Epidermal melanocyte (primary cell): ENCODE data around the gene HECA.
"Not testable (repeated sequence)": the region's sequence is repeated elsewhere in the genome, so short reads cannot be mapped to it uniquely, and the experiment has no call there.

Experiments
- DNase-seq: peaks from one replicate; pipeline ENCODE4 v3.0.0; 2011; ENCODE audit warnings: low spot score; ENCODE audit not compliant: insufficient read length

The HECA gene

DNA sequence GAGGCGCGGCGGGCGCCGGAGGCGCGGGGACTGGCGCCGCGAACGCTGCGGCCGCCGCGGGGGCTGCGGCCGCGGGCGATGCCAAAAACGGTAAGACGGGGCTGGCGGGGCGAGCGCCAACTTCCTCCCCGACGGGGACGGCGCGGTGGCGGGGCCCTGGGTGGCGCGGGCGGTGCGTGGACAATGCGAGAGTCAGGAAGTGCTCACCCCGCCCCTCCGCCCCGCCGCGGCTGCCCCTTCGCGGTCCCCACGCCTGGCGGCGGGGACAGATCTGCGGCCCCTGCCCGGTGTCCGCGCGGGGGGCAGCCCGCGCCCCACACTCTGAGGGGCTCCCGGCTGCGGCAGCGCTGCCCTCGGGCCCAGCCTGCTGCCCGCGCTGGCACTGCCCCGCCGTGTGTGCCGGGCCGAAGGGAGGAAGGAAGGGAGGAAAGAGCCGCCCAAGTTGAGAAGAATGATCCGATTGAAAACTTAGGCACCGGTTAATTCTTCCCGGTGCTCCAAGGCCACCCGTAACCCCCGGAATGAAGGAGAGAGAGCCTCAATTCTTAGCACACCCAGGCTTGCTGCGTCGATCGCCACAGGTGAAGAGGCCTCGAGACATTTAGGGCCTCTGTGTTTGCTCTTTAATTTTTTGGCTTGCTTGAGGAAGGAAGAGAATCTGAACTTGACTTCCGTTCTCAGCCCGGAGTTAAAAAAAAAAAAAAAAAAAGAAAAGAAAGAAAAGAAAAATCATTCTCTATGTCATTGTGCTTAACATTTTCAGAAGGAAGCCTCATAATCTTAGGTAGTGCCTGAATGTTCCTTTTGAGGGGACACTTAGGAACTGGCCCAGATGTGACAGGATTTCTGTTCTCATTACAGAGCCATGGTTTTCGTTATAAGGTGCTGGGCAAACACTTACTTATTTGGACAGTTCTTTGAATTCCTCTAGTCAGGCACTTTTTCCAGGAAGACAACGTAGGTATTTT is 982 bp downstream of the HECA start:
- DNase-seq, result no peak

DNA sequence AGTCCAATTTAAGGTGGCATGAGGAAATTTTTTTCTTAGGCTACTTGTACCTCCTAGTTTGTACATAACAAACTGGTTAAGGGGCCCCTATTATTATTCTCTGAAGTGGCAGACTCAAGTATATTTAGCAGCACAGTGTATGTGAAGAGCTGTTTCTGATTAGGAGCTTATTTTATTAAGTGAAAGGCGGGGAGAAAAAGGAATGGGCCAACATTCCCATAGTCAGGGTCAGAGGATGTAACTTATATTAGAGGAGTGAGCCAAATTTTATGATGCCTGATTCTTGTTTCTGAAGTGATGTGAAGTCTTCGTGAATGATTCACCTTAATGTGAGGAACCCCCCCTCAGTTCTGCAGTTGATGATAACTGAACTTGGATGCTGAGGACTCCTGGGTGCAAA is 2.8 kb downstream of the HECA start:
- DNase-seq, result no peak

DNA sequence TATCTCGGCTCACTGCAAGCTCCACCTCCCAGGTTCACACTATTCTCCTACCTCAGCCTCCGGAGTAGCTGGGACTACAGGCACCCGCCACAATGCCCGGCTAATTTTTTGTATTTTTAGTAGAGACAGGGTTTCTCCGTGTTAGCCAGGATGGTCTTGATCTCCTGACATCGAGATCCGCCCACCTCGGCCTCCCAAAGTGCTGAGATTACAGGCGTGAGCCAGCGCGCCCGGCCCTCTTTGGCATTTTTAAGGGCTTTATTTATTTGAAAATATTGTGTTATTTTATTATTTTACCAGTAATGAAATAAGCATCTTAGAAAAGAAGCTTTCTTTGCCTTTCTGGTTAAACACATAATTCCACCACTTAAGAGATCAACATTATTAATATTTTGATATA is 6.0 kb downstream of the HECA start:
- not testable (repeated sequence) for DNase-seq

DNA sequence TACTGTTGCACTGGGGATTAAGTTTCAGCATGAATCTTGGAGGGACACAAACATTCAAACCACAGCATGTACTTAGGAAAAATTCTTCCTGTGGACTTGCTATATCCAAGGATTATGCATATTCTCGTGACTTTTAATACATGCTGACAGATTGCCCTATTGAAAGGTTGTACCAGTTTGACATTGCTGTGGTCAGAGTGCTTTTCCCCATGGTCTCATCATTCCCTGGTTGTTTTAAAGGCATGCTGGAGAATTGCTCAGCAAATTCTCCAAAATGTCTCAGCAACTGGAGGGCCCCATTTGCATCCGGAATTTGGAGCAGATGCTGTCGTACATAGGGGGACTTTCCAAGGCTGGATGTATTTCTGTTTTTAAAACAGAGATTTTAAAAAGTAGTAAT is 7.4 kb downstream of the HECA start:
- DNase-seq, result no peak

DNA sequence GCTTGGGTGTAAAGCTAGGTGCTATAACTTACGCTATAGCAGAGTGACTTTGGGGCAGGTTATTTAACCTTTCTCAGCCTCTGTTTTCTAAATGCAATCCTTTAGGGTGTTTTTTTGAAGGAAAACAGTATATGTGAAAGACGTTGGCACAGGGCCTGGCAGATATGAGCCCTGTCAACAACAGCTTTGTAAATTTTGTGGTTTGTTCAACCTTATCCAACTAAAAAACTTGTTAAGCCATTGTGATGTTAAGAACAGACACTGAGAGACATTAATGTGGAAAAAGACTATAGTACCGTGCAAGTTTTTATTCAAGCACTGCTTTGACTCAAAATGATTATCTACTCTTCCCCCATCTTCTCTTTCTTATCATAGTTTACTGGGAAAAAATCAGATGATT is 8.2 kb downstream of the HECA start:
- DNase-seq, result no peak

DNA sequence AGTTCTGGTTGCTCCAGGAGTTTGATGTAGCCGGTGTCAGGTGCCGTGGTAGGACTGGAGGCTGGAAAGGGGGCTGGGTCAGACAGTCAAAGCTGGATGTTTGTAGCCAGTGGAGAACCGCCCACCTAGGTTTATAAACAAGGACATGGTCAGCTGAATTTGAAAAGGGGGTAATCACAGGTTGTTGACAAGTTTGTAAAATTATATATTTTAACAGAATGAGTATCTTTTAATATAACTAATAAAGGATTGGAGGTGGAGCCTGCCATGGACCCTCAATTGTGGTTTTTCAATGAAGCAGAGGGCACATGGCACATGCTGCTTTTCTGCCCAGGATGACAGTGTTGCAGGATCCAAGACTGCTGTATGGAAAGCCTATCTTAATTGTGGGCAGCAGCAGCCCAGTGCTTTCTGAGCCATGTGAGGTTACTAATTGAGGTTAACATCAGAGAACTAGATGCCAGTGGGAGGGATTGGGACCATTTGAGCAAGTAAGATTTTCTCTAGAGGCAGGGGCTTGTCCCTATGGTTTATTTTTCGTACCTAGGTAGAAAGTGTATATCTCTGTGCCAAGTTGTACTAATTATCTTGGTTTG is 9.7 kb downstream of the HECA start:
- DNase-seq, result no peak

DNA sequence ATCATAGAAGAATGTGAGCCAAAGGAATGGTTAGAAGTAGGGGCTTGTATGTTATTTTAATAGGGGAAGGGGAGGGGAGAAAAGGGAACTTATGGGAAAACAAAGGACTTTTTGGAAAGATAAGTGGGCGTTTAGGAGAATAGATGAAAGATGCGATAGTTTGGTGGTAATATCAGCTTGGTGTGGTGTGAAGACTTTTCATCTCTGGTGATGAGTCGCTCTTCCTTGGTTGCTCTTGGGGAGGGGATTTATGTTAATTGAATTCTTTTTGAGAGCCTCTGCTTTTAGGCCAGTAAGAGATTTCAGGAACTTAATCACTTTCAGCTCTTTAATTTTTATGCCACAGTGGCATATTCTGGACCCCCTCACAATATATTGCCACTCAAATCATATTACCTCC is 10.8 kb downstream of the HECA start:
- no peak for DNase-seq

DNA sequence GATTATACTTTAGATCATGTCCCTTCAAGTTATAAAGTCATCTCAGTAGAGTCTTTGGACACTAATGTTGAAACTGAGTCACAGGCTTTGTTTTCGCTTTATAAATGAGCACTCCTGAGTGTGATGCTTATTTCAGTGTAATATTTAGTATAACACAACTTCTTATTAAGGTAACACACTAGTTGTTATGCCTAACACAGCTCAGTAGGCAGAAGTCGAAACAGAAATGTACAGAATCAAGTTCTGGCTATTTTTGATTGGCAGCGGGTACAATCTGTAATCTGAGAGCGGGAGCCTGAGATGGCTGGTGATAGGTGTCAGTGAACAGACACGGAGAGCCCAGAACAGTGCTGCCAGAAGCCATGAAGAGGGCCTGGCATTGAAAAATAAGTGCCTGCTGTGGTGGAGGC is 11.4 kb downstream of the HECA start:
- DNase-seq, result no peak

DNA sequence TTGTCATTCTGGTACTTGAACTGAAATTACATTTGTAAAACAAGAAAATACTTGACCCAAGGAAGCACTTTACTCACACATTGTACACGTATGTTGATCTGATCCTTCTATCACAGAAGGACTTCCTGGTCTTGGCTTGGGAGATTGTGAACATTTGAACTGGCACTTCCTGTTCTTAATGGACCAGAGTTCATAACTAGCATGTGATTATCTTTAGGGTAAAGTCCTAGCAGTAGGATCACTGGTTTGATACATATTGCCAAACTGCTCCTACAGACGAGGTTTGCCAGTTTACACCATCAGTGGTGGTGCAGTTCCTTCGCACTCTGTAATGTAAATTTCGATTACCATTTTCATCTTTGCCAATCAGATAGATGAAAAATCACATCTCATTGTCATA is 12.7 kb downstream of the HECA start:
- no peak for DNase-seq

DNA sequence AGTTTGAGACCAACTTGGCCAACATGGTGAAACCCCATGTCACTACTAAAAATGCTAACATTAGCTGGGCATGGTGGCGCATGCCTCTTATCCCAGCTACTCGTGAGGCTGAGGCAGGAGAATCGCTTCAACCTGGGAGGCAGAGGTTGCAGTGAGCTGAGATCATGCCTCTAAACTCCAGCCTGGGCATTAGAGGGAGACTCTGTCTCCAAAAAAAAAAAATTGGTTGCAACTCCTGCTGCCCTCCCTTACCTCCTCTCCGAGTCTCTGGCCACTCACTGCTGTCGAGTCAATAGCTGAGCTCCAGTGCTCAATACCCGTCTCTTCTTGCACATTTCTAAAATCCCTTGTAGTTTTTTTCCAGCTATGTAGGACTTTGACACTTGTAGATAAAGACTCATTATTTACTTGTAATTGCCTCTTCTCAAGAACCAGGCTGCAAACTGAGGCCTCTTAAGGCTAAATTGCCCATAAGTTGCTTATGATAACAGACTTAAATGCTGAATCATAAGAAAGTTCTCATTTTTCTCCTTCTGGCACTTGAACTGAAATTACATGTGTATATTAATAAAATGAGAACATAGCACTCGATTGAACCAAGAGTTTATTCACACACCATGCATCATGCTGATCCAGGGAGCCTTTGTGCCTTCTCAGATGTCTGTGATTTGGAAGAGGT is 13.8 kb downstream of the HECA start:
- DNase-seq, result no peak

DNA sequence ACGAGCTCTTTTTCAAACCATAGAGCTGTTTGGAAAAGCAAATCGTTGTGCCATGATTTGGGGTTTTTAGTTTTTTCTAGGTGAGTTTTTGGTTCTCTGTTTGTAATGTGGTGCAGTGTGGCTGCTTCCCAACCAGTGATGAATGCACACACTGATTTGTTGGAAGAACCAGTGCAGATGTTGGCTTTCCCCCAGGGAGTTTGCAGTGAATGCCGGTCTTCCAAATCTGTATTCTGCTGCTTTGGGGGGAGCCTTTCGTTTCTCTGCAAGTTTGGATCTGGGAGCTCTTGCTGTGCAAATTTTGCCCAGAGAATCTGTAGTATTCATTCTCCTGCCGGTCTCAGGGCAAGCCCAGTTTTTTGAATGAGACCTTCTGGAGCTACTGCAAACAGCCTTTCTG is 14.5 kb downstream of the HECA start:
- DNase-seq, result no peak

DNA sequence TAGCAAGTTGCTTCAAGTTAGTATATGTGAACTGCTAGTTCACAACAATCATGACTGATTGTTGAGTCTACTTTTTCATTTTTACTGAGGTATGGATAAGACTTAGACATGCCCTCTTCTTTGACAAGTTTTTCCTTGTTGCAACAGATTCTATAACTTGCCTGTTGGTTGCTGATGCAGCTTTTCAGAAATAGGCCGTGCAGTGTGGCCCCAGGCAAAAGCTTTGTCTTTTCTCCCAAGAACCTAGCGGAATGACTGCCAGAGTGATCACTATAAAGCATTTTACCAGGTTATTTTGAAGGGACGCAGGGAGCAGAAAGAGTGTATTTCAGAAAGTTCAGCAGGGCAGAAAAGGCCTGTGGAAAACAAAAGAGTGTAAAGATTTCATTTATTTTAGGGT is 16.0 kb downstream of the HECA start:
- no peak for DNase-seq

DNA sequence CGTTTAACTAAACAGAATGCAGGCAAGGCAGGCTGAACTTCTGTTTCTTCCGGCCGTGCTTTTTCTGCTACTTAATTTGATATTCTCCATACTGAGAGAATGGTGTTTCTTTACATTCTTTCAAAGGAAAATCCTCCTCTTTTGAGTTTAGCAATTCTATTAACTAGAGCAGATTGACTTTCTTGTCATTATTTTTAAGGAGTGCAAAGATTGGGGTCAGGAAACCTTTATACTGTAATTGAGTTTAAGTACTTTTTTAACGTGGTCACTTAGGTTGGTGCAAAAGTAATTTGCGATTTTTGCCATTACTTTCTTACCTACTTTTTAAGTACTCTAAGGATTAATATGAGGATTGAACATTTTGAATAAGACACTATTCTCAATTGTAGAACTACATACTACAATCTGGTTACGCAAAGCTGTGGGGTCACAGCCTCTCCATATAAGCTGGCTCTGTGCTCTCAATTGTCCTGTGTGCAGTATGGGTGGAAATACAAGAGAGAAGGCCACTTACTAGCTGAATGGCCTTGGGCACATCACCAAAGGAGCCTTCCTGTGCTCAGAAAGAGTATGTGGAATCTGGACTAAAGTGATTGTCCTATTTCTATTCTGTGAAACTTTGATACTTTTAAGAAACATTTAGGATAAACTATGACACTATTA is 16.7 kb downstream of the HECA start:
- DNase-seq, result no peak

DNA sequence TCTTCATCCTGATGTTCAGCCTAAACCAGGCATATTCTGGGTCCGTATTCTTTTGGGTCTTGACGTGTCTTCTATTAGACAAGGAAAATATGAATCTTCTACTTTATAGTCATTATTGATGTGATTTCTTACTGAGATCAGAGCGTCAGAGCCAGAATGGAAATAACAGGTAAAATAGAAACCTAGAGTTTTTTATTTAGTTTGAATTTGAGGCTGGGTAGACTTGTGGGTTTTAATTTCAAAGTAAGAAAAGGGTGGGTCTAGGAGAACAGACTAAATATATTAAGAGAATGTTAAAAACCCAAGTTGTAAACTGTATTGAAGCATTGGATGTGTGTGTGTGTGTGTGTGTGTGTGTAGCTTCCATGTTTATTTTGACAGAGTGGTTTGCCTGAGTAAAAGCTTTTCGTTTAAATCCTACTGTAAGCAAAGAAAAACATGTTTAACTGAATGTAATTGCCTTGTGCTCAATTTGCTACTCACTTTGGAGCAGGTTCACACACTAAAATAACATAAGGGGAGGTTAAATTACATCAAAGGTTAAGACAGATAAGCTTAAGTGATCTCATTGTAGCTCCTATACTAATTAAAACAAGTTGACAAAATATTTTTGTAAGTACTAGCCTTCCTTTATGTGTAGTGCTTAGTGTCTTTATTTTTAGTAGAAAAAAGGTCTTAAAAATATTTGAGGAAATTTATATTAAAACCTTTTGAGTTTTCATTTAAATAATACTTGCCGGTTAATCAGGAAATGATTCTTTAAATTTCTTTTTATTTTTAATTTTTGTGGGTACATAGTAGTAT is 17.4 kb downstream of the HECA start:
- DNase-seq, result no peak

DNA sequence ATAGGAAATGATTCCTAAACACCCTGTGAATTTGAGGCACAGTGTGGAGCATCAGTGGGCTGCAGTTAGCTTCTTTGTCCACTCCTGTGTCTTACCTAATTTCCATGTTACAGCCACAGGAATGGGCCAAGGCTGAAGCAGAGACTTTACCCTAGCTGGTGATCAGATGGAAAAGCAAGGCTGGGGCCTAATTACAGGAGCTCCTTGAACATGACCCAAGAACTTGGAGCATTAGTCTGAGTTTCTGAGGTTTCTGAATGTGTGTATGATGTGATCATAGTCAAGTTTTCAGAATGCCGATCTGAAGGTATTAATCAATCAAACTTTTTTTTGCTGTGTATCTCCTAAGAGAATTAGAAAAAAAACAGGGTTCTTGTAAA is 18.0 kb downstream of the HECA start:
- DNase-seq, result no peak

DNA sequence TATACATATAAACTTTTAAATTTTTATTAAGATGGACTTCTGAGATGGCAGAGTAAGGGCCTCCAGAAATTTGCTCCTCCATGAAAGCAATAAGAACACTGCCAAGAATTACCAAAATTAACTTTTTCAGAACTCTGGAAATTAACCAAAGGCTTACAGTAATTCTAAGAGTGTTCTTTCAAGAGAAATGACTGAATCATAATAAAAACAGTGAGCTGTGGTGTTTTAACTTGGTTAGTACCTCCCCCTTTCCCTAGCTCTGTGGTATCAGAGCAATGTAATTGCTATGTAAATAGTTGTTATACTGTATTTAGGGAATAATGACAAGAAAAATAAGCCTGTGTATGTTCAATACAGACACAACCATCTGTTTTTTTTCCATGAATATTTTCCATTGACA is 19.0 kb downstream of the HECA start:
- no peak for DNase-seq

DNA sequence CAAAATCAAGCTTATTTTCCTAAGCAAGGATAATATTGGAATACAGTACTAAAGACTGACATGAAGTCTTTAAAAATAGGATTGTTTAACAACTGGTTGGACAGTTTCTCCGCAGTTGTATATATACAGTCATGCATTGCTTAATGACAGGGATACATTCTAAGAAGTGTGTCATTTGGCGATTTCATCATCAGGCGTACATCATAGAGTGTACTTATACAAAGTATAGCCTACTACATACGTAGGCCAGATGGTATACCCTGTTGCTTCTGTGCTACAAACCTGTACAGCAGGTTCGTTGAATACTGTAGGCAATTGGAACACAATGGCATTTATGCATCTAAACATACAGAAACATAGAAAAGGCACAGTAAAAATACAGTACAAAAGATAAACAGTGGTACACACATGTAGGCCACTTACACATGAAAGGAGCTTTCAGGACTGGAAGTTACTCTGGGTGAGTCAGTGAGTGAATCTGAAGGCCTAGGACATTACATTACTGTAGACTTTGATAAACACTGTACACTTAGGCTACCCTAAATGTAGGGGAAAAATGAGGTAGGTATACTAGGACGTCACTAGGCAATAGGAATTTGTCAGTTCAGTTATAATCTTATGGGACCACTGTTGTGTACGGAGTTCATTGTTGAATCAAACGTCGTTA is 20.1 kb downstream of the HECA start:
- no peak for DNase-seq

DNA sequence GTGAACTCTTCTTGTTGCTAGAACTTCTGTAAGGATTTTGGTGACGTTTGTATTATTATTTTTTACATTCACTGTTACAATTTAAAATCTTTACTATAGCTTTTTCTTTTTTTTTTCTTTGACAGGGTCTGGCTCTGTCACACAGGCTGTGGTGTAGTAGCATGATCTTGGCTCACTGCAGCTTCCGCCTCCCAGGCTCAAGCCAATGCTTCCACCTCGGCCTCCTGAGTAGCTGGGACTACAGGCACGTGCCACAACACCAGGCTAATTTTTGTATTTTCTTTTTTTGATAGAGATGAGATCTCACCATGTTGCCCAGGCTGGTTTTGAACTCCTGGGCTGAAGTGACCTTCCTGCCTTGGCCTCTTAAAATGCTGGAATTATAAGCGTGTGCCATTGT is 21.2 kb downstream of the HECA start:
- no peak for DNase-seq

DNA sequence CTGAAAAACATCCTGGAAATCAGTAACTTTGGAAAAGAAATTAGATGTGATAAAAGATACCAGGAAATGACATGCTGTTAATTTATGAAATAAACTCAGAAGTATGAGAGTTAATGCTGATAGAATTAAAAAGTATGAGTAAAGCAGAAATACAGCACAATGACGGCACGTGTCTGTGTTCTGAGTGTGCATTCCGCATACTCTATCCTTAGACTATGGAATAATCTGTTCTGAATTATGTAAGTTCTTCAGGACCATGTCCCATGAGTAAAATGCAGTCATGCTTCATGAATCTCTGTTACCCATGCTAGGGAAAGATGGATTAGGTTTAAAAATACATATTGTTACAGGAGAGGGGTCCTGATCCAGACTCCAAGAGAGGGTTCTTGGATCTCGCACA is 21.7 kb downstream of the HECA start:
- no peak for DNase-seq

DNA sequence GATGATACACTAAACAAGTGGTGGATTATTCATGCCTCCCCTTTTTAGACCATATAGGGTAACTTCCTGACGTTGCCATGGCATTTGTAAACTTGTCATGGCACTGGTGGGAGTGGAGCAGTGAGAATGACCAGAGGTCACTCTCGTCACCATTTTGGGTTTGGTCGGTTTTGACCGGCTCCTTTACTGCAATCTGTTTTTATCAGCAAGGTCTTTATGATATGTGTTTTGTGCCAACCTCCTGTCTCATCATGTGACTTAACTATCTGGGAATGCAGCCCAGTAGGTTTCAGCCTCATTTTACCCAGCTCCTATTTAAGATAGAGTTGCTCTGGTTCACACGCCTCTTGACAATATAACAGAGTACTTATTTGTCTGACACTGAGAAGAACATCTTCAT is 22.2 kb downstream of the HECA start:
- not testable (repeated sequence) for DNase-seq

DNA sequence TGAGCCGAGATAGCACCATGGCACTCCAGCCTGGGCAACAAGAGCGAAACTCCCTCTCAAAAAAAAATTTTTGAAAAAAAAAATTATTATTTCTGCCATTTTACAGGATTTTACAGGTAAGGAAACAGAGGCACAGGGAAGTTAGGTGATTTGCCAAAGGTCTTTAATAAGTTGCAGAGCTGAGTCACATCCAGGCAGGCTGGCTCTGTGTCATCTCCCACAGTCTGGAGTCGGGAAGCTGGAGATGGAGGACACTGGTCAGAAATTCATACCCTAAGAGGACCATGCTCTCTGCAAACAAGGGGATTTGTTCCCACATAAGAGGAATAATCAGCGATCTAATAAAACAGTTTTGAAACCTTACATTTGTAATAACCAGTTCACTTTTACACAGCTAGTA is 24.1 kb downstream of the HECA start:
- no peak for DNase-seq
